Natural killer cell (primary cell): ENCODE data around the gene TXN2. TPM values are rescaled to one million over a fixed set of nuclear protein-coding genes. Genes with fewer than 3 reads are reported as not detected.
A peak's percentile ranks its signal among the peaks of the same experiment; 100 is the strongest.

Experiments
- ATAC-seq, 3 donors: fragments of 150-1000 bp in 2 of 3; fragments of 200-7000 bp in 1 of 3; cut with Tn5 transposase; 1 replicate in 1 of 3; 2 replicates in 2 of 3; pipeline ENCODE4 v1.10.0; 2021; ENCODE audit warnings: mild to moderate bottlenecking in 2 of 3, moderate library complexity in 2 of 3
- DNase-seq, 2 donors: peaks; one replicate each; pipeline versions ENCODE4 v3.0.0 to v3.0.0-alpha.2; 2013 to 2021; ENCODE audit warnings: mixed read lengths in 1 of 2
- H3K27ac ChIP-seq: one replicate; pipeline ENCODE4 v1.5.1; 2013; ENCODE audit warnings: mild to moderate bottlenecking, low read length
- H3K27me3 ChIP-seq: one replicate; pipeline ENCODE4 v1.6.1; 2013; ENCODE audit warnings: low read length; ENCODE audit not compliant: control insufficient read depth, insufficient read depth
- H3K36me3 ChIP-seq: one replicate; pipeline ENCODE4 v1.6.1; 2013; ENCODE audit warnings: low read length; ENCODE audit not compliant: control insufficient read depth, insufficient read depth
- H3K4me1 ChIP-seq: one replicate; pipeline ENCODE4 v1.6.1; 2013; ENCODE audit warnings: low read length; ENCODE audit not compliant: control insufficient read depth, insufficient read depth
- H3K4me3 ChIP-seq: one replicate; pipeline ENCODE4 v1.5.1; 2013; ENCODE audit warnings: low read length
- H3K9me3 ChIP-seq: one replicate; pipeline ENCODE4 v1.6.1; 2013; ENCODE audit warnings: low read length; ENCODE audit not compliant: control insufficient read depth, insufficient read depth
- H3K27ac Mint-ChIP-seq, 2 donors: one replicate each; pipeline ENCODE4 v1.8.0; 2022; ENCODE audit warnings: mild to moderate bottlenecking in 2 of 2, mixed read lengths in 2 of 2, moderate library complexity in 1 of 2
- H3K27me3 Mint-ChIP-seq, 2 donors: one replicate each; pipeline ENCODE4 v1.8.0; 2022; ENCODE audit warnings: low read depth in 2 of 2, mixed read lengths in 2 of 2
- H3K36me3 Mint-ChIP-seq: one replicate; pipeline ENCODE4 v1.8.0; 2022; ENCODE audit warnings: mixed read lengths
- H3K4me1 Mint-ChIP-seq, 2 donors: one replicate each; pipeline ENCODE4 v1.8.0; 2022; ENCODE audit warnings: mixed read lengths in 2 of 2
- H3K4me3 Mint-ChIP-seq: one replicate; pipeline ENCODE4 v1.8.0; 2022; ENCODE audit warnings: mild to moderate bottlenecking, moderate library complexity, mixed read lengths
- H3K9me3 Mint-ChIP-seq, 2 donors: one replicate each; pipeline ENCODE4 v1.8.0; 2022; ENCODE audit warnings: mixed read lengths in 2 of 2
- WGBS: methylation state at CpG from one replicate; pipeline ENCODE4 v1.1.7; 2013; ENCODE audit warnings: missing lambda C conversion rate; ENCODE audit not compliant: insufficient coverage; 5-methylcytosine and 5-hydroxymethylcytosine counted together
- intact Hi-C: fragments of 100-400 bp; cut with micrococcal nuclease; formaldehyde crosslinking; loops from one replicate; pipeline ENCODE4 v1.14.2; 2022
- total RNA-seq, 4 donors: library from RNA; stranded (reverse); fragments of 120-200 nt in 1 of 4; gene quantifications; one replicate each; pipeline versions ENCODE4 v1.2.3 to v1.2.4, GENCODE V29; 2013 to 2022
- TF ChIP-seq, protein P1 (sequence below): fragments of 200-600 bp; IDR thresholded peaks from one replicate; pipeline ENCODE4 v1.8.0; 2022; ENCODE audit warnings: antibody characterized with exemption

The TXN2 gene
- total RNA-seq, 3 donors from 2014 or later (not counting 1 experiment from before 2014, with no cell fraction given), result 35.5 to 45.4 (median 41.5) TPM

GRCh38 chr22:36510384-36510783 lies 28.9 kb upstream of the TXN2 start:
- intact Hi-C loops, result no loop called here
- no peak overlapping the region for H3K4me3 Mint-ChIP-seq
- Histone ChIP-seq H3K4me3 (no peak overlapping the region), H3K27ac (no peak overlapping the region), H3K27me3 (no peaks in the 10 kb centered on the region), H3K36me3 (peaks cover 43% of the 10 kb centered on the region), H3K4me1 (peaks cover 16% of the 10 kb centered on the region), H3K9me3 (no peaks in the 10 kb centered on the region)
- H3K36me3 Mint-ChIP-seq, result peaks cover 32% of the 10 kb centered on the region
- 98% methylated on average over 2 of the region's 3 CpGs for WGBS
- H3K9me3 Mint-ChIP-seq, result no peaks in the 10 kb centered on the region
- no peaks in the 10 kb centered on the region for H3K27me3 Mint-ChIP-seq
- H3K4me1 Mint-ChIP-seq, result peaks cover 8 to 20% of the 10 kb centered on the region in 2 donors
- TF ChIP-seq, protein P1, sequence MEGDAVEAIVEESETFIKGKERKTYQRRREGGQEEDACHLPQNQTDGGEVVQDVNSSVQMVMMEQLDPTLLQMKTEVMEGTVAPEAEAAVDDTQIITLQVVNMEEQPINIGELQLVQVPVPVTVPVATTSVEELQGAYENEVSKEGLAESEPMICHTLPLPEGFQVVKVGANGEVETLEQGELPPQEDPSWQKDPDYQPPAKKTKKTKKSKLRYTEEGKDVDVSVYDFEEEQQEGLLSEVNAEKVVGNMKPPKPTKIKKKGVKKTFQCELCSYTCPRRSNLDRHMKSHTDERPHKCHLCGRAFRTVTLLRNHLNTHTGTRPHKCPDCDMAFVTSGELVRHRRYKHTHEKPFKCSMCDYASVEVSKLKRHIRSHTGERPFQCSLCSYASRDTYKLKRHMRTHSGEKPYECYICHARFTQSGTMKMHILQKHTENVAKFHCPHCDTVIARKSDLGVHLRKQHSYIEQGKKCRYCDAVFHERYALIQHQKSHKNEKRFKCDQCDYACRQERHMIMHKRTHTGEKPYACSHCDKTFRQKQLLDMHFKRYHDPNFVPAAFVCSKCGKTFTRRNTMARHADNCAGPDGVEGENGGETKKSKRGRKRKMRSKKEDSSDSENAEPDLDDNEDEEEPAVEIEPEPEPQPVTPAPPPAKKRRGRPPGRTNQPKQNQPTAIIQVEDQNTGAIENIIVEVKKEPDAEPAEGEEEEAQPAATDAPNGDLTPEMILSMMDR, result no peak
- DNase-seq, result no peak
- H3K27ac Mint-ChIP-seq, result peak overlapping the region in 1 of 2 donors; percentile 65
- no peak for ATAC-seq

DNA sequence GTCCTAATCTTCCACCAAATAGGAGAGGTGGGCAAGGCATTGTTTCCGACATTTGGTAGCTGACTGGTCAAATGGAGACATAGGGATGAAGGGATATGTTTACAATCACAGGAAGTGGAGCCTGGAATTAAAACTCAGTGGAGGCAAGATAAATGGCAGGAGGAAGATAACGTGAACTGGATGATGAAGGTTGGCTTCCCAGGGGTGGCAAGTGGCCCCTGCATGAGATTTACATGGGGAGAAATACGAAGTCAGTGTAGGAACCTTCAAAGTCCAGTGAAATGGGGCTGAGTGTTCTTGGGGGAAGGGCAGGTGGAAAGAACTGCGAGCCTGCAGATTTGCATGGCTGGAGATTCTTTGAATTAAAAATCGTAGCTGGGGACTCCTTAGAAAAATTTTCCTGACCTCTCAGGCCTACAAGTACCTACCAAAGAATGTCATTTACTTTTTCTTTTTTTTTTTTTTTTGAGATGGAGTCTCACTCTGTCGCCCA lies 26.1 kb upstream of the TXN2 start:
- H3K4me1 Mint-ChIP-seq, result peaks cover 8 to 17% of the 10 kb centered on the region in 2 donors
- no peaks in the 10 kb centered on the region for H3K9me3 ChIP-seq
- H3K27me3 ChIP-seq, result no peaks in the 10 kb centered on the region
- peaks cover 21% of the 10 kb centered on the region for H3K36me3 ChIP-seq
- H3K9me3 Mint-ChIP-seq, result no peaks in the 10 kb centered on the region
- TF ChIP-seq, protein P1, result no peak
- peak overlapping the region; percentile 6 to 79 for H3K27ac Mint-ChIP-seq
- intact Hi-C loops, result loop anchor here (1.0 kb wide), 1 partner anchor 22 kb away; the partner anchor contains the start of gene EIF3D
- H3K4me3 ChIP-seq, result peak overlapping the region; percentile 43
- no peak for DNase-seq
- peaks cover 13% of the 10 kb centered on the region for H3K36me3 Mint-ChIP-seq
- H3K4me3 Mint-ChIP-seq, result peak overlapping the region; percentile 83
- H3K4me1 ChIP-seq, result peaks cover 16% of the 10 kb centered on the region
- H3K27me3 Mint-ChIP-seq, result no peaks in the 10 kb centered on the region
- no peak for ATAC-seq
- 94% methylated on average over 6 of the region's 6 CpGs for WGBS
- no peak overlapping the region for H3K27ac ChIP-seq

DNA sequence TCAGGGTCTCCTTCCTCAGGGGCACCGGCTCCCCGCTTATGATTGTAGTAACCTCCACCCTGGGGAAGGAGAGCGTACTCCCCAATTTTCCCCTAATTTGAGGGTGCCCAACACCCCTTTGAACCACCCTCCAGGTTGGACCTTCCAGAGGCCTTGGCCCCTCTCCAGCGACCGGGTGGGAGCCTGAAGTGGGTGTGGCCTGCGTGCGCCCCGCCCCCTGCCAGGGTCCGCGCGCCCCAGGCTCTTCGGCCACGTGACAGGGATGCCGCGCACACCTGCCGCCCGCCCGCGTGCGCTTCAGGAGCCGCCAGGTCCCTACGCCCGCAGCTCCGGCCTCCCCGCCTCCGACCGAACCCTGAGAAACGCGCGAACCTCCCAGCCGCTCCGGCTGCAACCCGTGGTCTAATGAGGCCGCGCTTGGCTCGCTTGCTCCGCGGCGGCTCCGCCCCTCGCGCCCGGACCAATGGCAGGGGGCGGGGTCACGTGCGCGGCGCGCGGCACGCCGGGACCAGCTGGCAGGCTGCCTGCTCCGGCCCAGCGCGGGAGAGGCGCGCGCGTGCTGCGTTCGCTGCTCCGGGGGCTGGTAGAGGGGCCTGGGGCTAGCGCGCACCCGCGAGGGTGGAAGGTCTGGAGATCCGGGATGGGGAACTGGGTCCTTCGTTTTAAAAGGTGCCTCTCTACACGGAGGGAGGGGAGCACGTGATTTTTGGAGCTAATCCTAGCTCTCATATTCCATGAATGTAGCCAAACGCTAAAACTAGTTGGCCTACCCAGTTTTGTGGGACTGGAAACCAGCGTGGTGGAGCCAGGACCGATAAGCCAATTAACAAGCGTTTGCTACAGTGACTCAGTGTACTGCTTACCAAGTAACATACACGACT lies 25.4 kb upstream of the TXN2 start, which contains the start of gene FOXRED2:
Gene FOXRED2, minus strand, starts transcription at position 404 of the 881 bp plus-strand sequence. CDS start 618 bp downstream, outside the sequence.
- Mint-ChIP-seq H3K27ac (peak within 1 kb of the TSS; percentile 6 to 79), H3K4me3 (peak within 1 kb of the TSS; percentile 83), H3K4me1 (peaks cover 8 to 13% of the 10 kb centered on the region in 2 donors), H3K36me3 (peaks cover 9% of the 10 kb centered on the region), H3K27me3 (no peaks in the 10 kb centered on the region), H3K9me3 (no peaks in the 10 kb centered on the region)
- Histone ChIP-seq H3K27me3 (no peaks in the 10 kb centered on the region), H3K4me3 (peak within 1 kb of the TSS; percentile 43), H3K4me1 (peaks cover 16% of the 10 kb centered on the region), H3K27ac (peak within 1 kb of the TSS; percentile 27), H3K9me3 (no peaks in the 10 kb centered on the region), H3K36me3 (peaks cover 15% of the 10 kb centered on the region)
- intact Hi-C loops, result loop anchor here (1.0 kb wide), 1 partner anchor 22 kb away; the partner anchor contains the start of gene EIF3D
- 6% methylated on average over 75 of the region's 75 CpGs for WGBS
- ATAC-seq (peak; percentile 97 to 98 (median 98)), DNase-seq (peak; percentile 92 to 95)
- TF ChIP-seq, protein P1, result no peak
